Retina (tissue), 1 donor: Measurements from ENCODE around the gene LDB2.

ENCODE experiments used
- DNase-seq: peaks from one replicate; pipeline ENCODE4 v3.0.0-alpha.2; 2016

LDB2 gene

DNA sequence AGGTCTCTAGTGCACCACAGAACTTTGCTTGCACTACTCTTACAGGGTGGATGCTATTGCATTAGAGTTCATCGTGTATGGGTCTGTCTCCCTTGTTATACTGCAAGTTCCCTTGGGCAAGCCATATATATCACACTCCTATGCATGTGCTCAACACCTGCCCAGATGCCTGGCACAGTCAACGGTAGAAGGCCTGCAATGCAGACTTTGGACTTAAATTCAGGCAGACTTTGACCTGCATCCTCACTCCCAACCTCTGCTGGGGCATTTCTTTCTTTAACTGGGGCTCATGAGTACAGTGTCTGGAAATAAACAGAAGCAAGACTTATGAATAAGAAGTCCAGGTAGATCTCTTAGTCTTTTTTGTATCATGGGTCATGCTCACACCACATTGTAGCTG lies 148.2 kb downstream of the LDB2 start:
- no peak for DNase-seq

DNA sequence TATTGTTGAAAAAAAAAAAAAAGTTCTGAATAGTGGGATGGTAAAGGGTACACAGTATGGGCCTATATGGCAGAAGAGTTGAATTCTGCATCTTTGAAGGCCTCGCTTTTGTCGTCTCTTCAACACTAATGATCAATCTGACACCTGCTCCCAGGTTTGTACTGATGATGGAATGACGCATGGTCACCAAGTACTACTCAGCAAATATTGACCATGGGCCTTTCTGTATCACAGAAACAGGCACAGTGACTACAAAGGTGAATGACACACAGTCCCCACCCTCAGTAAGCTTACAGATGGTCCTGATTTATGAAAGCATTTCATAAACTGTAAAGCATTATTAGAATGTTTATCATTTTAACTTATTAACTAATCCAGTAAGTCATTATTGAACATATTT lies 152.6 kb downstream of the LDB2 start:
- DNase-seq = no peak

- DNase-seq = no peak
Measured at GRCh38 chr4:16745009-16745635, 153.3 kb downstream of the LDB2 start.

GRCh38 chr4:16741287-16741686 lies 157.2 kb downstream of the LDB2 start:
- DNase-seq = no peak

DNA sequence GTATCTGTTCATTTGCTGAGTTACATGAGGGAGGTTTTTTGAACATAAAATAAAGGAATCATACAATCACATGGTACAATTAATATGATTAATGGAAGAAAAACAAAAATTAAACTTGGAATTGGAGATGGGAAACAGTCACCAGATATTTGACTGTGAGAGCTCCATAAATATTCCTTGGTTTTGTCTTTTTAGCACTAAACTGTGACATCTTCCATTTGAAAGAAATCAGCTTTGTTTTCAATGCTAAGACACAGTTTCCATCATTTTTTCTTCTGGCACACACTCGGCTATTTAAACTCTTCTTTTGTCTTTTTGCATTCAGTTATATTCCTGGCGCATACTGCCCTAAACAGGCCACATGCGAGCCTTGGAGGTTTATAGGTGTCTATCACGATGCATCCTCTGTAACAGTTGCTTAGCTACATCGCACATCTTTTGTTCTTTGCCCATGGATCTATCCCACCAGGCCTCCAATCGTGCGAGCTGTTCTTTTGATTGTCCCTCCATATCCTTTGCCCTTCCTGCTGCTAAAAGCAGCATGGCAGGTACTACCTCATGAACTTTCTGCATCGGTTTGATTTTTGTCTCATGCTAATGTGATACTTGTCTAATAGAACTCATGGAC lies 158.3 kb downstream of the LDB2 start:
- no peak for DNase-seq

GRCh38 chr4:16738558-16738957 lies 159.9 kb downstream of the LDB2 start:
- DNase-seq = no peak

GRCh38 chr4:16733509-16733908 lies 164.9 kb downstream of the LDB2 start:
- DNase-seq = no peak

- no peak for DNase-seq
Measured at GRCh38 chr4:16732741-16733140, 165.7 kb downstream of the LDB2 start.

DNA sequence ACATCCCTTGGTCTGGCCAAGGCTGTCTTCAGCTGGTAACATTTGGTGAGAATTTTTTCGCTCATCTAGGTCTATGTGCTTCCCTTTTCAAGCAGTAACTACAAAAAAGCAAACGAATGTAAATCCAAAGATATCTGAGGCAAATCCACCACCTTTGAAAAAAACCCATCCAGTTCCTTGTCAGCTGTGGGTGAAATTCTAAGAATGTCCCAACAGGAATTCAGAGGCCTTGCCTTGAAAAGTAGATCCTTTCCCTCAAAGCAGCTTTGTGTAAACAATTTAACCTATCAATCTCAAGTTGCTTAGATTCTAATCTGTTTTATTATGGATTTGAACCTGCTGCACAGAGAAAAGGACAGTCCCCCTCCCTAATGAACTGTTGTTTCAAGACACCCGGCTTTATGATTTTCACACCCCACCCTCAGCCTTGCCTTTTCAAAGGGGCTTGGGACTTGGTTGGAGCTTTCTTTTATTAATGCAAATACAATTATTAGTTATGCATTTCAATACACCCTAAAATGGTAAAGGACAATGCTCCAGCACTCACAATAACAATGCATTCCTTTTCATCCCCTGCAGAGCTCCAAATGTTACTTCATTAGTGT lies 166.6 kb downstream of the LDB2 start:
- DNase-seq = no peak

GRCh38 chr4:16730522-16731205 lies 167.8 kb downstream of the LDB2 start:
- no peak for DNase-seq

GRCh38 chr4:16729336-16729735 lies 169.1 kb downstream of the LDB2 start:
- DNase-seq = peak; percentile 41

- DNase-seq = no peak
Measured at GRCh38 chr4:16728849-16729248, 169.6 kb downstream of the LDB2 start.

GRCh38 chr4:16728111-16728510 lies 170.3 kb downstream of the LDB2 start:
- no peak for DNase-seq

GRCh38 chr4:16727218-16727617 lies 171.2 kb downstream of the LDB2 start:
- DNase-seq = no peak

DNA sequence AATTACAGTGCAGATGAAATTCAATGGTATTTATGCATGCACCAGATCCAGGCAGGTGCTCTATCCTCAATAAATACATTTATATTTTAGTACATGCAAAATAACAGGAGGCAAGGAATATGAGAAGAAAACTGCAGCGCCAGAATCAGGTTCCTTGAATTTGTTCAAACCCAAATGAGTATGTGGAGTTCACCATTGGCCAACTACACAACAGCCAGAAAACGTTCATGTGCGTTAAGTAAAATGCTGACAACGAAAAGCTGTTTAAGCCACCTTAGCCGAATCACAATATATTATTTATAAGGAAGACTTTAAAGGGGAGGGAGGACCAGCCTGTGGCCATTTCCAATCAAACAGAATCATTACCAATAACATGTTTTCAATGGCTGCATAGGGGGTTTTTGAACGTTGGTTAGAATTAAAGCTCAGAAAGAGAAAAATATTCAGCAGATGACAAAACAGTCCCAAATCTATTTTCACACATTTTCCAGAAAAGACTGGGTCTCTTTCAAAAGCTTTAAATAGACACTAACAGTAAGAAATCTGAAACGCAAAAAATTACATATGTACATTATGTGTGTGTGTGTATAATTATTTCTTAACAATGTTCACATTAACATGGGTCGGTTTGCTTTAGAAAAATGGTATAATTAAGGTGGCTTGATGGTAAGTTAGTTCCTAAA lies 171.9 kb downstream of the LDB2 start:
- DNase-seq = no peak

GRCh38 chr4:16725252-16725651 lies 173.2 kb downstream of the LDB2 start:
- no peak for DNase-seq

- no peak for DNase-seq
Measured at GRCh38 chr4:16722416-16722815, 176.0 kb downstream of the LDB2 start.

DNA sequence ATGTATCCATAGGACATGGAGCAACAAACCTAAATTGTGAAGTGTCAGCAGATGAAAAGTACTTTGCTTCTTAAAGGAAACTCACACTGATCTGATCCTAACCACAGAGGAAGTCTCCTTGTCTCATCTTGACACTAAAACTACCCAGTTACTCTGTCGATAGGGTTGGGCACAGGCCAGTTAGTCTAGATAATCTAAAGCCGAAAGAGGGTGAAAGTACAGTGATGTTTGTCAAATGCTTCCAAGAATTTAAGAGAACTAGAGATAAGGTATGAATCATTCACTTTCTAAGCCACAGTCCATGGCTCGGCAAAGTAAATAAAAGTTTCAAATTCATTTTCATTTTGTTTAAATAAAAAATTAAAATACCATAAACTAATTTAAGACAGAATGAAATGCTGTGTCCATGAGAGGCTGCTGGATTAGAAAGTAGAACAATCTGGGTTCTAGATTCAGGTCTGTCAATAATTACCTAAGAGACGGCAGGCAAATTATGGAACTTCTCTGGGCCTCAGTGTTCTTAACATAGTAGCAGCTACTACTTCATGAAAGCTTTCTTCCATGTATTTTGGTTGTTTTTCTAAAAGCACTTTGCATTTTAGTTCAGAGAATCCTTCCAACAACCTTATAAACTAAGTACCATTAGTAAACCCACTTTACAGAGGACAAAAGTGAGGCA lies 176.7 kb downstream of the LDB2 start:
- no peak for DNase-seq

DNA sequence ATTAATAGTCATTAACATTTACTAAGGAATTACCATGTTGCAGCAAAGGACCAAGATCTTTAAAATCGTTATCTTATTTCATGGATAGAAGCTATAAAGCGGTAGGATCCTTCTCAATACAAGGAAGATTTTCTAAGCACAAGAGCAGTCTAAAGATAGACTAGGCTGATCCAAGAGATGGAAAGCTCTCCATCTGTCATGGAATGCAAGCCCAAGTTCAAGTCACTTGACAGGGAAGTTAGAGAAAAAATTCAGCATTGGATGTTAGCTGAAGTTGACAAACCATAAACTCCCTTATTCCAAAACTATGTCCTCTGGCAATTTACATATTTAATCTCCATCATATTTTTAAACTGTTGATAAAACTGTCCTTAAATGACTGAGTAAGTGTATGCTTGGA lies 177.7 kb downstream of the LDB2 start:
- DNase-seq = no peak

DNA sequence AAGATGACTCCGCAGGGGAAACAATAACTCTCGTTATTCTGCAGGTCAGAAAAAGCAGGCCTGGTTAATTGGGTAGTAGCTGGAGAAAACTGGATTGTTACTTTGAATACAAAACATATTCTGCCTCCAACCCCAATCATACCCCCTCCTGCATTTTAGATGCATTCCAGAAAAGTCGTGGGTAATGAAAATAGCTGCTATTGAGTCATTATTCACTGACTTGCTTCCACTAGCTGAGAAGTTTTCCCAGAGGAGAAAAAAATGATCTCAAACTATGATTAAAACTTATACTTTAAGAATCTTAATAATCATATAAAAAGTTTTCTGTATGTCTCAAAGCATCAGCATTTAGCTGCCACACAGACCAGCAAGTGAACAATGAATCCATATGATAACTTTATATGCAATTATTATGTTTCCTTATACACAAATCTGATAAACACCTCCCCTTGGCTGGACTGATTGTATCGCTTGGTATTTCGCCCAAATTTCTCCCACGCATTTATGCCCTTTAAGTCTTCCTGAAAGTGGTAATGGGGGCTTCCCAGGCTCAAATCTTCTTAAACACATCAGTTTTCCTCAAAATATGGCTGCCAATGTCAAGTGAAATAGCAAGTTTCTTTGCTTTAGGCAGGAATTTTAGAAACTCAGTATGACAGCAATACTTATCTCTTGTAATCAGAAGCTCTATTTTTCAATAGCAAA lies 181.0 kb downstream of the LDB2 start:
- no peak for DNase-seq

DNA sequence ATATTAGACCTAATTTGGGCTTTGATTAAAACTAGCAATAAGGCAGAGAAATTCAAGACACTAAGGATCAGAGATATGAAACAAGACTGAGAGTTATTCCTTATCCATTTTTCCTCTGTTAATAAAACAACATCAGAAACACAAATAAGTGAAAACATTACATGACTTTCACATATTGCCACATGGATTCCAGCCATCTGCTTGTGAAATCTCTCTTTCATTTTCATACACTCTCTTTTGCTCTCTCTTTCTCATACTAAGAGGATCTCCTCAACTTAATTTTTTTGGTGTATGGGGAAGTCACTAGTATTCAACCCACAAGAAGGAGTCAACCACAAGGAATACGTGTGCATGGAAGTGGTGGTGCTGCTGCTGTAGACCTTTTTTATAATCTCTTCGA lies 183.0 kb downstream of the LDB2 start:
- no peak for DNase-seq

GRCh38 chr4:16714191-16714590 lies 184.3 kb downstream of the LDB2 start:
- DNase-seq = no peak
